ENCODE results near the gene MEIS2.

The MEIS2 gene

GRCh38 chr15:37098468-37099318 is 1.7 kb downstream of the MEIS2 start:
- no peak for DNase-seq (ENCODE audit: low read depth in 1 of 2, low spot score in 1 of 2)

DNA sequence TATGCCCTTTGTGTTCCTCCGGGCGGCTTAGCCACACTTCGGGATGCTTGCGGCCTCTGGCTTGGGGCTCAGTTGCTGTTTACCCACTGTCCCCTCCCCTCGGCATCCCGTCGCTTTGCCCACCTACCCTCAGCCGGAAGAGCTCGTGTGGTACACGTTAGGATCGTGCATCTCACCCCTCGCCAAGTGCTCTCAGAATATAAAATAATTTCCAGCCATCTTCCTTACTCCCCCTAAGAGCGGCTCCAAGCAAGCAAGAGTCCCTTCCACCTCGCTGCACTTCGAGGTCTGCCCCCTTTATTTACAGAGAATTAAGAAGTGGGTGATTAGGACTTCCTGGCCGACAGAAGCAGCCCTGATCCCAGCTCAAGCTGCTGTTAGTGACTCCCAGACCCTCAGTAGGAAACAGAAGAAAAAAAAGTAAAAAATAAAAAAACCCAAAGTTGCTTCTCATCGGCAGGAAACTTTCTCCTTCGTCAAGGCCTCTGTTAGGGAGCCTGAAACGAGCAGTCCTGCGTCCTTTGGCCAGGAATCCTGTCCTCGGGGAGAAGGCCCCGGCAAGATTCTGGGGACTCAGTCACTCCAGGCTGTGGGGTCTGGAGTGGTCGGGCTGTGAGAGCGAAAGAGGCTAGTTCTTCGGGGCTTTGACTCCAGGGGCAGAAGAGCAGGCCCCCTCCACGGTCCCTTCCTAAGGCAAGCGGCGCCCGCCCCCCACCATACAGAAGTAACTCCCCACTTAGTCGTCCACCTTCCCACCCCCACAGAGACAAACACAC is 3.0 kb downstream of the MEIS2 start:
- no peak for DNase-seq (ENCODE audit: low read depth in 1 of 2, low spot score in 1 of 2)

GRCh38 chr15:37096558-37097143 is 3.7 kb downstream of the MEIS2 start:
- no peak for DNase-seq (ENCODE audit: low read depth in 1 of 2, low spot score in 1 of 2)

DNA sequence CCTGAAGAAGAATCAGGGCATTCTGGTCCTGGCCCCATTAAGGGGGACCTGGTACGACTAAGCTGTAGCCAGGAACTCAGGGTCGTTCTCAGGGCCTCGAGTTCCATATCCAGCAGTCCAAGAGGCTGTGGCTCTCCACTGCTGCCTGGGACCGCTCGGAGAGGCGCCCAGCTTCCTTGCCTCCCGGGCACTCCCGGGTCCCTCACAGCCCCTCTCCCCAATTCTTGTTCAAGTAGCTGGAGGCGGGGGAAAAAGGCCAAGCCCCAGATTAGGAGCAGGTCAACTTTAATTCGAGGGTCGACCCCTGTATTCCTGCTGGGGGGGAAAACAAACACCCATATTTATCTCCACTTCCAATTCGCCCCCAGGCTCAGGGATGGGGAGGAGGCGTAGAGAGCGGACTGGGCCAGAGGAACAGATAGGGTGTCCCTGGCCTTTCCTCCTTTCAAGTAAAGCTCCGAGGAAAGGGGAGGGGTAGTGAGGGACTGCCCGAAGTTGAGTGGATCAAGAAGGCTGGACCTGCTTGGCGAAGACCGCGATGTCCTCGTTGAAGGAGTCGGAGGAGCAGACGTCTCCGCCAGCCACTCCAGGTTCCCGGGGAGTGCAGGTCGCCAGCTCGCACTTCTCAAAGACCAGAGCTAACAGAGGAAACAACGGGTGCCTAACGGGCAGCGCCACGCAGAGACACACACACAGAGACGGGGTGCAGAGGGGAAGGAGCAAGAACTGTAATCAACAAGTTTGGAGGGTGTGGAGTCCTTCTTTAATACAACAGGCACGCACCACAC is 4.4 kb downstream of the MEIS2 start:
- DNase-seq (ENCODE audit: low read depth in 1 of 2, low spot score in 1 of 2) = no peak

DNA sequence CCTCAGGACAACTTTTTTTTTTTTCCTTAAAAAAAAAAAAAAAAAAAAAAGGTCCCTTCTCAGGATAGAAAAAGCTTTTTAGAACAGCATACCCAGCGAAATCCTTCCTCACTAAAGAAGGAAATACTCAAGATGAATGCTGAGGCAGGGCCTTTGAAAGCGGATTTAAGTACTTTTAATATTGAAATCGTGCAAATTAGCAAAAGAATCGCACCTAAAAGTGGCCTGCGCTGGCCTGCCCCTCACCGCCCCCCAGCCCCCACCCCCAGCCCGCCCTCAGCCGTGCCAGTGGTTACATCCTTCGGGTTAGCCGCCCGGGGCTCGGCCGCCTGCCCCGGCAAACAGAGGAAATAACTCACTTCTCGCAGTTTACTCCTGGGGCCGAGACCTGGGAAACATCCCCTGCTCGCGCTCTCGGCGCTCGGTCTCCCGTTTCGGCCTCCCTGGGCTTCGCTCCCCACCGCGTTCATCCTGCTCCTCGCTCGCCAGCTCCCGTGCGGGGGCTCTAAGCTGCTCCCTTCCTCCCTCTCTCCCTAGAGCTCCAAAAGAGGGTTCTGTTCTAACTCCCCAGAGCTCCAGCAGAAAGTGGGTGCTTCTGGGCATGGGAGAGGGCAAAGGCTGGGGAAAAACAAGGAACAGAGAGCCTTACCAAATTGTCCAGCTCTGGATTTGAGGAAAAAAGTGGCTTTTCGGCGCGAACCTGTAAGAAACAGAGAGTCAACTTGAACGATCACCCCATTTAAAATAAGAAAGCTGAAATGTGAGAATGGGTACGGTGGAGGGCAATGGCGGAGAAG is 5.2 kb downstream of the MEIS2 start:
- no peak for DNase-seq (ENCODE audit: low read depth in 1 of 2, low spot score in 1 of 2)

DNA sequence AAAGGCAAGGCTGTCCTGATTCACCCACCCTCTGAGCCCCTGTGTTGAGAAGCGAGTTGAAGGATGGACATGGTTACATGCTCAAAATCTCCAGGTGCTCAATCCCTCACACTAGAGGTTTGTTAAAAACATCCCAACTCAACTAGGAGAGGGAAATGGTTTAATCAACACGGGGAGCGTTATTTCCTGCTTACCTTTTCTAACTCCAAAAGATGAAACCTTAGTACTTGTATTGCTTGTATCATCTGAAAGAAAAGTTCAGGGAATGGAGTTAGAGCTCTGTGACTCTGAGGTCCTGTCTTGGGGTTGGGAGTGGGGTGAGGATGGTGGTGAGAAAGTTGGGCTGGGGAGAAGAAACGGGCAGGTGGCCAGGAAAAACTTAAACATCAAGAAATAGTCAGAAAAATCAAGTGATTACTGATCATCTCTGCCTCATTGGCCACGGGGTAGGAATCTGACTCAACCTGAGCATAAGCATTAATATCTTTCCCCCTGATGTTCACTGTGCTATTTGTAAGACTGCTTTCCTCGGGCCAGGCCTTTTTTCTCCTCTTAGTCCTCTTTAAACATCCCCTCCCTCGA is 5.9 kb downstream of the MEIS2 start:
- DNase-seq (ENCODE audit: low read depth in 1 of 2, low spot score in 1 of 2) = no peak

DNA sequence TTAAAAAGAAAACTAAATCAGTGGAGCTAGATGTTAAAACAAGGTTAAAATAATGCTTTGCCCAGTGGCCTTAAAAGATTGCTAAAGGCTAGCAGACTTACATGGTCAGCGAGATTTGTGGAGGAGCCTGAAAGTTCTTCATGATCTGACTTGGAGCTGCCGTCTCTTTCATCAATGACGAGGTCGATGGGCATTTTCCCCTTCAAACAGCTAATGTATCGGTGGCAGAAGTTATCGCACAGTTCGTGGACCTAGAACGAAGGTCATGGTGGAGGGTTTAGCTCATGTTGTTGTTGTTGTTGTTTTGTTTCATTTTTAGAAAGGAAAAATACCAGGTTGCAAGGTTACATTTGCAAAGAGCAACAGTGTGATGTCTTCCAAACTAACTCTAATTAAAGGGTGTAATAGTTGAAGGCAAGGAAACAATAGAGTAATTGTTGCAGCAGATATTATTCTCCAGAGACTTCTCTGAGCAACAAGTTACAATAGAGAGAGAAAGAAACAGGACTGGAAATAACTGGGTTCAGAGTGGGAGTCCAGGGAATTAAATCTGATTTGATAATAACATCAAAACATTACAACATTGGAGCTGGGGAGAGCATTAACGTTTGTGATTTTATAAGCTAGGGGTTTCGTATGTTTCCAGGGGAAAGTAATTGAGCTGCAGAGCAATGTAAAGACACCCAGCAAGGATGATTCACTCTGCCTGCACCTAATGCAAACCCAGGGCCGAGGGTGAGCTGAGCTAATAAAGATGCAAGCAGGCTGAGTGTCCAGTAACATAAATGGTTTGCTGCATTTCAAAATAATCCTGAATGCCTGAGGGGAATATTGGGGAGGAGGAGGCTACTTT is 6.6 kb downstream of the MEIS2 start:
- no peak for DNase-seq (ENCODE audit: low read depth in 1 of 2, low spot score in 1 of 2)

DNA sequence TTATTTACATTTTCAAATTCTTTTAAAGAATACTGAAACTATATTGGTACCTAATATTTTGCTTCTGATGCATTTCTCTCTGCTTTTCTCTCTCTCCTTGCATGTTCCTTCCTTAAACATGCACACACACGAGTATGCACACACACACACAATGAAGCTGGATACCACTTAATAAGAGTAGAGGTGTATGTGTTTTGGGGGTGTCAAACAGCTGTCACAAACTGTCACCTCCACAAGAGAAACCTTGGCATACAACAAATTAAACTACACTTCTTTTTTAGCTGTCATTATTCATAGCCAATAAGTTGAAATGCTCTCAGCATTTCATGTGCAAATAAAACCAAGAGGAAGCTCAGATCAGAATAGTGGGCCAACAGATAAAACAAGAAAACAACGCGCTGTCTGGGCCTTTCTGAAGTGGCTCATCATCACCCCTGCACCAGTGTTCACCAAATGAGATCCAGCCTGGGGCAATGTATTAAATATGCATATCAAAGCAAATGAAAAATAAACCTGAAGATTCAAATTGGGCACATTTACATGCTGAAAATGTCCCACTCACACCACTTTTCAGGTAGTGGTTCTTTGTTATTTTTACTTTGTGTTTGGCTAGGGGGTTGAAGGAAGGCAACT is 9.7 kb downstream of the MEIS2 start:
- no peak for DNase-seq (ENCODE audit: low read depth in 1 of 2, low spot score in 1 of 2)

- DNase-seq (ENCODE audit: low read depth in 1 of 2, low spot score in 1 of 2) = no peak
These were observed 11.9 kb downstream of the MEIS2 start for GRCh38 chr15:37088436-37088835.

DNA sequence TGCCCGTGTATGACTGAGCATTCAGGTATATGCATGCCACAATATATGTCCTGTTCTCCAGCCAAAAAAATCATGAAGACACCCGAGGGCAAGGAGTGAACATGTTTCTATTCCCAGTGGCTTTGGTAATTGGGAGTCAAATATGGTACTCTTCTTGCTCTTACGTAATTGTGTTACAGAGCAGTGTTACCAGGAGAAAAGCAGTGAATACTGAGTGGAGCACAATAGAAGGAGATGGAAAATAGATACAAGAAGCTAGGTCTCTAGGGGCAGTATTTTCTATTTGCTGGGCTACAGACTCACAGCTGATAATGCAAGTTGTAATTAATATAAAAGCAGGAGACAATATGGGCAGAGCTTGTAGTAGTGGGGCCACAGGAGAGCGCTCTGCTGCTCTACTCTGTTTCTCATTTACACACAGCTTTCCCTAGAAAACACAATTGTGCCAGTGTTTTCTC is 13.2 kb downstream of the MEIS2 start:
- DNase-seq (ENCODE audit: low read depth in 1 of 2, low spot score in 1 of 2) = no peak

GRCh38 chr15:37086521-37086920 is 13.8 kb downstream of the MEIS2 start:
- no peak for DNase-seq (ENCODE audit: low read depth in 1 of 2, low spot score in 1 of 2)

DNA sequence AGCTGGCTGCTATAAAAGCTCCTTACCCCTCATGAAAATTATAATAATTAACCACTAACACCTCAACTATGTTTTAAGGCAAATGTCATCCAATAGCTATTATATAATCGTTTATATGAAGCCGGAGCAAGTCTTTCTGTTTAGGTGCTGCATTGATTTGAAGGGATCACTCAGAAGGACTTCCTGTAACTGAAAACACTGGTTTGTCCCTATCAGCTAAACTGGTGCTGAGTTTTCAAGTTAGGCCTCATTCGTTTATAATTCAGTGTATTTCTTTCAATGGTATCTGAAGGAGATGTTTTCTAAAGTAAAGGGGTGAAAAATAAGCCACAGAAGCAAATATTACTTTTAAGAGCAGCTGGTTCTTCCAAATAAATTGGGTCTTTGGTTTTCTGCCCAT is 14.2 kb downstream of the MEIS2 start:
- DNase-seq (ENCODE audit: low read depth in 1 of 2, low spot score in 1 of 2) = no peak

DNA sequence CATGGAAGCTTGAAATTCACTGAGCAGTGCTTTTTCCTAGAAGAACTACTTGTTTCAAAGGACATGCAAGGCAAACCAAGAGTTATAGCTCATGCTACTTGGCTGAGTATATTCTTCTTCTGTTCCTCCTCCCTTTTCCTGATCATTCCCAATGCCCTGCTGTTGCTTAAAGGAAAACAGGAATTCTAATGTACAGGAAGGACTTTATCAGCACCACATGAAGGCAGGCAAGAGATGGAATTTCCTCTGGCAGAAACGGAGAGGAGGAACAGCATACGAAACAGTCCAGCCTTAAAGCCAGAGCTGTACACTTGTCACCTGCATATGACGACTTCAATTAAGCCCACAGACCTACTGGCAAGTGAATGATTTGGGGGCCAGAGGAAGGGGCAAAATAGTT is 15.7 kb downstream of the MEIS2 start:
- no peak for DNase-seq (ENCODE audit: low read depth in 1 of 2, low spot score in 1 of 2)

DNA sequence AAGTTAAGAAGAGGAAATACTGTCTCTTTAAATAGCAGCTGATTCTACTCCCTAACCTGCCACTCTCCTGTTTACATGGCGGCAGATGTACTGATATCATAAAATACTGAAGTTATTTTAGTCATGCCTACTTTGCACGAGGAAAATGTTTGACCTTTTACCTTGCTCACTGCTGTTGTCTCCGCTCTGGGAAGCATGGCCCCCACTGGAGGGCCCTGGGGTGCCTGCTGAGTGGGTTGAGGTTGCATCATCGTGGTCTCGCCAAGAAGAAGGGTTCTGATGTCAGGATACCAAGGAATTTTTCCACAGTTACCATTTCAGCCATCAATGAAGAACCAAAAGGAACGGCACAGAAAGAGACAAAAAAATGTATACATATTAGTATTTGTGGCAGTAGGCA is 16.7 kb downstream of the MEIS2 start:
- no peak for DNase-seq (ENCODE audit: low read depth in 1 of 2, low spot score in 1 of 2)

- DNase-seq (ENCODE audit: low read depth in 1 of 2, low spot score in 1 of 2) = no peak
These were observed 18.4 kb downstream of the MEIS2 start for GRCh38 chr15:37081983-37082382.

DNA sequence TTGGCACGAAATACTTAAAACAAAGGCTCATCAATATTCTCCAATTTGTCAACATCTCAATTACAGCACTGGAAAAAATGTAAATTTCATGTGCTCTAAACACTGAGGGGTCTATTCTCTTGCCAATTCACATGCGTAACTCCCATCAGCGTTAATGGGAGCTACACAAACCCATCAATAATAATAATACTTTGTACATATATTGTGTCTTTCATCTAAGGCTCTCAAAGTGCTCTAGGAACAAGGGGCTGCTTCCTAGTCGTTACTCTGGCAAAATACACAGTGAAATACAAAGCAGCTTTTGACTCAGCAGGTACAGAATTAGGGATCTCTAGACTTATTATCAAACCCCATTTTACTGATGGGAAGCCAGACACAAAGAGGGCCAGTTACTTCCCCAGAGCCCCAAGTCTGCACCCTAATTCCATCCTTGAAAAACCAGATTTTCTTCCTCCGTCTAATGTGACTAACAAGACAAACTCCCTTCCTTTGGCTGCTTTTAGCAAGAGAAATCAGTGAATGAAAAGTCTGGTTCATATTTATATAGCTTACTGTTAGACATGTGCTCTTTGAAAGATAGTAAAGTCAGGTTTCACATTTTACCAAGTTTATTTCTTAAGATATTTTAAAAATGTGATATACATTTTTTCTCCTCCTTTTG is 20.0 kb downstream of the MEIS2 start:
- no peak for DNase-seq (ENCODE audit: low read depth in 1 of 2, low spot score in 1 of 2)

GRCh38 chr15:37079726-37080125 is 20.6 kb downstream of the MEIS2 start:
- DNase-seq (ENCODE audit: low read depth in 1 of 2, low spot score in 1 of 2) = no peak

GRCh38 chr15:37078566-37078965 is 21.8 kb downstream of the MEIS2 start:
- DNase-seq (ENCODE audit: low read depth in 1 of 2, low spot score in 1 of 2) = no peak
